ENCODE data around the gene SZT2.

The SZT2 gene

DNA sequence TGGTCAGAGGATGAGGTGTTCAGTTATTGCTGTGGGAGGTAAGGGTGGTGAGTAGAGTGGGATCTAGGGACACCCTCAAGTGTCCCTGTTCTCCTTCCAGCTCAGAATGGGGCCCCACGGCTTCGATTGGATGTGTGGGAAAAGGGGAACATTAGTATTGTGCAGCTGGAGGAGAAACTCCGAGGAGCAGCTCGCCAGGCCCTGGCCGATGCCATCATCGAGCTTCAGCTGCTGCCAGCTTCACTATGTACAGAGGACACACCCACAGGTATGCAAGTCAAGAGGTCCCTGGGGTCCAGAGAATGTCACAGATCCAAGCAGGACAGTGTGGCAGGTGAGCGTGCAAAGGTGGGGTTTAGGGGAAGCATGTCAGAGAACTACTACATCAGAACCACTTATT is 50.1 kb downstream of the SZT2 start:
- H3K4me1 ChIP-seq (ENCODE audit: control insufficient read depth, low read length): no peaks in the 10 kb centered on the region
- peaks cover 18% of the 10 kb centered on the region; the same call in 1 of the 2 replicates for H3K36me3 ChIP-seq (ENCODE audit: control insufficient read depth, low read length)
- no peak overlapping the region for H3K27ac ChIP-seq (ENCODE audit: low read depth, low read length)
- H3K4me2 ChIP-seq (ENCODE audit: low read length): no peak overlapping the region
- H3K9me3 ChIP-seq (ENCODE audit: control insufficient read depth, insufficient read depth, low read length): no peaks in the 10 kb centered on the region
- TF ChIP-seq EZH2phosphoT487 (IDR thresholded peaks at IDR 0.05; ENCODE audit: borderline replicate concordance, low read length): no peak
- TF ChIP-seq, protein P1, sequence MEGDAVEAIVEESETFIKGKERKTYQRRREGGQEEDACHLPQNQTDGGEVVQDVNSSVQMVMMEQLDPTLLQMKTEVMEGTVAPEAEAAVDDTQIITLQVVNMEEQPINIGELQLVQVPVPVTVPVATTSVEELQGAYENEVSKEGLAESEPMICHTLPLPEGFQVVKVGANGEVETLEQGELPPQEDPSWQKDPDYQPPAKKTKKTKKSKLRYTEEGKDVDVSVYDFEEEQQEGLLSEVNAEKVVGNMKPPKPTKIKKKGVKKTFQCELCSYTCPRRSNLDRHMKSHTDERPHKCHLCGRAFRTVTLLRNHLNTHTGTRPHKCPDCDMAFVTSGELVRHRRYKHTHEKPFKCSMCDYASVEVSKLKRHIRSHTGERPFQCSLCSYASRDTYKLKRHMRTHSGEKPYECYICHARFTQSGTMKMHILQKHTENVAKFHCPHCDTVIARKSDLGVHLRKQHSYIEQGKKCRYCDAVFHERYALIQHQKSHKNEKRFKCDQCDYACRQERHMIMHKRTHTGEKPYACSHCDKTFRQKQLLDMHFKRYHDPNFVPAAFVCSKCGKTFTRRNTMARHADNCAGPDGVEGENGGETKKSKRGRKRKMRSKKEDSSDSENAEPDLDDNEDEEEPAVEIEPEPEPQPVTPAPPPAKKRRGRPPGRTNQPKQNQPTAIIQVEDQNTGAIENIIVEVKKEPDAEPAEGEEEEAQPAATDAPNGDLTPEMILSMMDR (IDR thresholded peaks at IDR 0.05; ENCODE audit: low read depth, low read length, poor library complexity, severe bottlenecking): no peak
- no peaks in the 10 kb centered on the region for H3K27me3 ChIP-seq (ENCODE audit: control insufficient read depth, low read length)
- H3K4me3 ChIP-seq (ENCODE audit: low read length): no peak overlapping the region
- no peaks in the 10 kb centered on the region for H3F3A ChIP-seq (ENCODE audit: control insufficient read depth, insufficient read depth)
- no peaks in the 10 kb centered on the region for H3K9me2 ChIP-seq (replicated peaks; ENCODE audit: control insufficient read depth, low read length)
- no peaks in the 10 kb centered on the region for H4K20me1 ChIP-seq (ENCODE audit: control insufficient read depth, insufficient read depth, low read depth, low read length)
- no peaks in the 10 kb centered on the region for H3K79me2 ChIP-seq (ENCODE audit: control insufficient read depth, low read length)

DNA sequence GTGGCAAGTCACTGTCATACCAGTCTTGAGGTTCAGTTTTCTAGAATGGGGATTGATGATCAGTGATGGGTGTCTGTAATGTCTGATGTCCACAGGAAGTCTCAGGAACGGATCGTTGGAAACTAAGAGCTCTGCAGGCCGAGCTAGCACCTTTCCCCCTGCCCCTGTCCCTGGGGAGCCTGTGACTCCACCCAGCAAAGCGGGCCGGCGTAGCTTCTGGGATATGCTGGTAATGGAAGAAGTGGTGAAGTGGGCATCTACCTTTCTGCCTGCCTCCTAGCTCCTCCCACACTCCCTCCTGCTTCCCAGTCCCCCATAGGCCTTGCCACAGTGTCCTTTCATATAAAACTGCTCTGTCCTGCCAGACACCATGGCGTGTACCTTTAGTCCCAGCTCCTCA is 50.7 kb downstream of the SZT2 start:
- no peak overlapping the region for H3K27ac ChIP-seq (ENCODE audit: low read depth, low read length)
- H3K9me3 ChIP-seq (ENCODE audit: control insufficient read depth, insufficient read depth, low read length): no peaks in the 10 kb centered on the region
- H3K36me3 ChIP-seq (ENCODE audit: control insufficient read depth, low read length): peaks cover 13% of the 10 kb centered on the region; the same call in 1 of the 2 replicates
- H4K20me1 ChIP-seq (ENCODE audit: control insufficient read depth, insufficient read depth, low read depth, low read length): no peaks in the 10 kb centered on the region
- TF ChIP-seq, protein P1 (IDR thresholded peaks at IDR 0.05; ENCODE audit: low read depth, low read length, poor library complexity, severe bottlenecking): no peak
- no peak for TF ChIP-seq EZH2phosphoT487 (IDR thresholded peaks at IDR 0.05; ENCODE audit: borderline replicate concordance, low read length)
- H3K27me3 ChIP-seq (ENCODE audit: control insufficient read depth, low read length): no peaks in the 10 kb centered on the region
- no peaks in the 10 kb centered on the region for H3F3A ChIP-seq (ENCODE audit: control insufficient read depth, insufficient read depth)
- no peaks in the 10 kb centered on the region for H3K4me1 ChIP-seq (ENCODE audit: control insufficient read depth, low read length)
- H3K4me3 ChIP-seq (ENCODE audit: low read length): no peak overlapping the region
- no peaks in the 10 kb centered on the region for H3K79me2 ChIP-seq (ENCODE audit: control insufficient read depth, low read length)
- H3K4me2 ChIP-seq (ENCODE audit: low read length): no peak overlapping the region
- no peaks in the 10 kb centered on the region for H3K9me2 ChIP-seq (replicated peaks; ENCODE audit: control insufficient read depth, low read length)

DNA sequence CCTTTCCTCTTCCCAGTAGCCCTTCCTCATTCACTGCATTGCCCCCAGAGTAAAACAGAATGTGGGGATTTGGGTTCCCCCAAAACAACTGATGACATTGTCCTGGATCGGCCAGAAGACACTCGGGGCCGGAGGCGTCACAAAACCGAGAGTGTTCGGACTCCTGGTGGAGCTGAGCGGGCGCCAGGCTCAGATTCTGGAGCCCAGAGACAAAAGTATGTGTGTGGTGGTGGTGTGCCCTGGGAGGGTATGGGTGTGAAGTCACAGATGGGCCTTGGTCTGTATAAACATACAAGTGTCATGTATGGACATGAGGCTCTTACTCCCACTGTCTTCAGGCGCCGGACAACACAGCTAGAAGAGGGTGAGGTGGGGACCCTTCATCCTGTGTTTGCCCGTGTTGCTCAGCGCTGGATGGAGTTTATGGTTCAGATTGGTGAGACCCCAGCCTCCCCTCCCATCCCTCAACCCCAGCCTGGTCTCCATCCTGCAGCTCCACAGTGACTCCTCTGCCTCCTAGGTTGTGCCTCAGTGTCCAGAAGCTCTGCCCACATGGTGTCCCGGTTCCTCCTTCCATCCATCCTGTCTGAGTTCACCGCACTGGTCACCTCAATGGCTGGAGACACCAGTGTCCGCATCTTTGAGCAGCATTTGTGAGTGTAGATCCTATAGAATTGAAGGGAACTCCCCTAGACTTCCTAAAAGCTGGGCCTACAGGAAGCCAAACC is 51.6 kb downstream of the SZT2 start:
- Histone ChIP-seq H3K4me2 (ENCODE audit: low read length) (no peak overlapping the region), H4K20me1 (ENCODE audit: control insufficient read depth, insufficient read depth, low read depth, low read length) (no peaks in the 10 kb centered on the region), H3K9me3 (ENCODE audit: control insufficient read depth, insufficient read depth, low read length) (no peaks in the 10 kb centered on the region), H3K4me3 (ENCODE audit: low read length) (no peak overlapping the region), H3K9me2 (replicated peaks; ENCODE audit: control insufficient read depth, low read length) (no peaks in the 10 kb centered on the region), H3K27me3 (ENCODE audit: control insufficient read depth, low read length) (no peaks in the 10 kb centered on the region), H3K79me2 (ENCODE audit: control insufficient read depth, low read length) (no peaks in the 10 kb centered on the region), H3K4me1 (ENCODE audit: control insufficient read depth, low read length) (no peaks in the 10 kb centered on the region), H3F3A (ENCODE audit: control insufficient read depth, insufficient read depth) (no peaks in the 10 kb centered on the region), H3K27ac (ENCODE audit: low read depth, low read length) (no peak overlapping the region), H3K36me3 (ENCODE audit: control insufficient read depth, low read length) (peaks cover 17% of the 10 kb centered on the region)
- no peak for TF ChIP-seq EZH2phosphoT487 (IDR thresholded peaks at IDR 0.05; ENCODE audit: borderline replicate concordance, low read length)
- TF ChIP-seq, protein P1 (IDR thresholded peaks at IDR 0.05; ENCODE audit: low read depth, low read length, poor library complexity, severe bottlenecking): no peak

All from DOHH2 (cell line).